K562 (cell line): ENCODE data around the gene HPSE2. TPM values are rescaled to one million over a fixed set of nuclear protein-coding genes. Genes with fewer than 3 reads are reported as not detected.
"Not testable (repeated sequence)": the region's sequence is repeated elsewhere in the genome, so short reads cannot be mapped to it uniquely, and the experiment has no call there.

Experiments
- ATAC-seq: fragments of 200-7000 bp; cut with Tn5 transposase; 3 replicates; pipeline ENCODE4 v1.9.1; 2020; ENCODE audit warnings: moderate library complexity
- BruUV-seq: library from RNA; stranded (reverse); fragments of 400-500 nt; replicated peaks from 2 replicates; lab custom pipeline; 2021; lab: Mats Ljungman, UMichigan
- CTCF ChIA-PET: fragments of 300-600 bp; formaldehyde crosslinking; extraction: SDS; loops from one replicate; lab custom pipeline; 2021; ENCODE audit warnings: low intra/inter-chr PET ratio; lab: Yijun Ruan, JAX
- POLR2A ChIA-PET: fragments of 300-600, 350-650 bp; sonication (Branson Sonifier 250); formaldehyde crosslinking; extraction: SDS; loops from one replicate; lab custom pipeline; 2021; ENCODE audit warnings: antibody characterized with exemption, inconsistent platforms; lab: Yijun Ruan, JAX
- DNase-seq, 4 experiments: peaks; one replicate each; pipeline versions ENCODE4 v3.0.0 to v3.0.0-alpha.2; 2011 to 2018; ENCODE audit warnings: low spot score in 3 of 4, mixed read lengths in 3 of 4; ENCODE audit errors: extremely low read depth in 1 of 4
- FAIRE-seq: peaks from 2 replicates; lab custom pipeline; 2011; peaks lifted over from hg19 to GRCh38; lab: Jason Lieb, UNC
- H2AFZ ChIP-seq: 2 replicates; pipeline ENCODE4 v1.6.0; 2011; ENCODE audit warnings: low read depth, low read length, control low read depth, inconsistent platforms
- H3K27ac ChIP-seq: fragments of 200-600 bp; 3 replicates; pipeline ENCODE4 v1.8.0; 2011; ENCODE audit warnings: low read depth, mild to moderate bottlenecking, control low read depth, inconsistent platforms, low read length, moderate library complexity, mixed read lengths; ENCODE audit errors: extremely low read depth
- H3K27me3 ChIP-seq, 2 experiments: fragments of 300-600 bp in 1 of 2; 2 replicates in 1 of 2; 3 replicates in 1 of 2; pipeline versions ENCODE4 v1.6.0 to v1.8.0; 2011; ENCODE audit warnings: inconsistent platforms in 2 of 2, low read length in 2 of 2, mild to moderate bottlenecking in 1 of 2, mixed read lengths in 1 of 2, moderate library complexity in 1 of 2; ENCODE audit not compliant: control insufficient read depth in 2 of 2, insufficient read depth in 2 of 2
- H3K36me3 ChIP-seq: fragments of 300-600 bp; 3 replicates; pipeline ENCODE4 v1.8.0; 2011; ENCODE audit warnings: mild to moderate bottlenecking, low read length, inconsistent platforms; ENCODE audit not compliant: control insufficient read depth, insufficient read depth
- H3K4me1 ChIP-seq, 2 experiments: fragments of 200-600 bp in 1 of 2; replicated peaks in 1 of 2; 2 replicates in 1 of 2; 3 replicates in 1 of 2; pipeline versions ENCODE4 v1.5.1 to v1.8.0; 2011; ENCODE audit warnings: inconsistent platforms in 2 of 2, low read length in 2 of 2, mild to moderate bottlenecking in 1 of 2, mixed read lengths in 1 of 2, moderate library complexity in 1 of 2; ENCODE audit not compliant: control insufficient read depth in 2 of 2, insufficient read depth in 2 of 2
- H3K4me2 ChIP-seq: 2 replicates; pipeline ENCODE4 v1.6.1; 2011; ENCODE audit warnings: low read length, control low read depth, inconsistent platforms, mixed read lengths; ENCODE audit not compliant: insufficient read depth
- H3K4me3 ChIP-seq: fragments of 200-600 bp; sonication (generic), shearing (Covaris generic); 2 replicates; pipeline ENCODE4 v1.5.1; 2016; ENCODE audit warnings: control low read depth, inconsistent platforms
- H3K79me2 ChIP-seq: fragments of 200-600 bp; 3 replicates; pipeline ENCODE4 v1.8.0; 2011; ENCODE audit warnings: low read length, inconsistent platforms; ENCODE audit not compliant: control insufficient read depth, insufficient read depth
- H3K9ac ChIP-seq, 2 experiments: 2 replicates each; pipeline versions ENCODE4 v1.6.0 to v1.6.1; 2011; ENCODE audit warnings: low read depth in 2 of 2, low read length in 2 of 2, control low read depth in 1 of 2, inconsistent platforms in 1 of 2, mild to moderate bottlenecking in 1 of 2, mixed read lengths in 1 of 2; ENCODE audit not compliant: insufficient read depth in 1 of 2
- H3K9me1 ChIP-seq: one replicate; pipeline ENCODE4 v1.6.0; 2011; ENCODE audit warnings: inconsistent platforms, mild to moderate bottlenecking, low read length, moderate library complexity; ENCODE audit not compliant: control insufficient read depth, insufficient read depth
- H3K9me3 ChIP-seq: replicated peaks from 2 replicates; pipeline ENCODE4 v1.5.1; 2011; ENCODE audit warnings: low read depth, low read length, inconsistent platforms; ENCODE audit not compliant: control insufficient read depth, insufficient read depth
- H4K20me1 ChIP-seq: replicated peaks from 2 replicates; pipeline ENCODE4 v1.6.1; 2011; ENCODE audit warnings: low read length, inconsistent platforms, mixed read lengths; ENCODE audit not compliant: control insufficient read depth, insufficient read depth
- CHAMP1 ChIP-seq: fragments of 450-650 bp; IDR thresholded peaks from 2 replicates; pipeline ENCODE4 v1.6.1; 2016; ENCODE audit warnings: mild to moderate bottlenecking
- PHTF2 ChIP-seq: fragments of 250-450 bp; sonication (Bioruptor Pico); IDR thresholded peaks from 2 replicates; pipeline ENCODE4 v1.5.0; 2021; ENCODE audit warnings: mild to moderate bottlenecking
- WGBS: fragments of 100-300 bp; shearing (Covaris generic); methylation state at CpG from one replicate; pipeline ENCODE4 v1.1.6; 2016; ENCODE audit warnings: low coverage, mixed read lengths; ENCODE audit not compliant: insufficient coverage; ENCODE audit errors: missing lambda C conversion rate; 5-methylcytosine and 5-hydroxymethylcytosine counted together
- in situ Hi-C: fragments of 300-500 bp; cut with MboI; formaldehyde crosslinking; loops from 4 replicates; pipeline ENCODE4 v1.15.0; 2018; ENCODE audit warnings: inconsistent platforms, mixed read lengths
- intact Hi-C: fragments of 100-400 bp; cut with micrococcal nuclease; formaldehyde crosslinking; loops from 2 replicates; pipeline ENCODE4 v1.14.2; 2022
- polyA plus RNA-seq, 8 experiments: library from polyadenylated mRNA; depleted of rRNA in 4 of 8; stranded (reverse) in 5 of 8; unstranded in 3 of 8; fragments of >200 nt; fragmentation: Nextera tagmentation in 2 of 8; fragmentation: Illumina TruSeq in 1 of 8; extraction: Ambion mirVana in 2 of 8; extraction: Trizol in 1 of 8; gene quantifications; 2 replicates each; pipeline versions ENCODE4 v1.2.1 to v1.2.3, GENCODE V29; 2011 to 2014; ENCODE audit warnings: inconsistent platforms in 1 of 8, missing spikeins in 1 of 8
- total RNA-seq, 7 experiments: library from RNA; depleted of rRNA in 6 of 7; stranded (reverse); fragments of >200 nt in 6 of 7; fragmentation: Illumina TruSeq in 2 of 7; extraction: Trizol in 2 of 7; gene quantifications; 2 replicates each; pipeline versions ENCODE4 v1.2.1 to v1.2.3, GENCODE V29; 2011 to 2021; ENCODE audit warnings: low replicate concordance in 1 of 7

Gene HPSE2
- total and polyA plus RNA-seq, 9 of the 15 experiments (the other 6 are each of a cell fraction or from before 2014, with no cell fraction given): 0.03 to 0.10 (median 0.04) TPM; not detected in 2

DNA sequence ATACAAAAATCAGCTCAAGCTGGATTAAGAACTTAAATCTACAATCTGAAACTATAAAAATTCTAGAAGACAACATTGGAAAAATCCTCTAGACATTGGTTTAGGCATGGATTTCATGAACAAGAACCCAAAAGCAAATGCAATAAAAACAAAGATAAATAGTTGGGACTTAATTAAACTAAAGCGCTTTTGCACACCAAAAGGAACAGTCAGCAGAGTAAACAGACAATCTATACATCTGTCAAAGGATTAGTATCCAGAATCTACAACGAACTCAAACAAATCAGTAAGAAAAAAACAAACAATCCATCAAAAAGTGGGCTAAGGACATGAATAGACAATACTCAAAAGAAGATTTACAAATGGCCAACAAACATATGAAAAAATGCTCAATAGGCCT is 733.1 kb downstream of the HPSE2 start:
- DNase-seq, intact Hi-C loops, in situ Hi-C loops, ATAC-seq, H3K79me2 ChIP-seq, POLR2A ChIA-PET, FAIRE-seq, H3K27me3 ChIP-seq, CTCF ChIA-PET, H2AFZ ChIP-seq, H3K4me2 ChIP-seq, H3K27ac ChIP-seq, H3K9me3 ChIP-seq, H3K4me3 ChIP-seq, H3K36me3 ChIP-seq, H3K4me1 ChIP-seq, H3K9ac ChIP-seq, H4K20me1 ChIP-seq, H3K9me1 ChIP-seq, BruUV-seq: not testable (repeated sequence)
- WGBS: 3% methylated on average over 2 of the region's 2 CpGs

DNA sequence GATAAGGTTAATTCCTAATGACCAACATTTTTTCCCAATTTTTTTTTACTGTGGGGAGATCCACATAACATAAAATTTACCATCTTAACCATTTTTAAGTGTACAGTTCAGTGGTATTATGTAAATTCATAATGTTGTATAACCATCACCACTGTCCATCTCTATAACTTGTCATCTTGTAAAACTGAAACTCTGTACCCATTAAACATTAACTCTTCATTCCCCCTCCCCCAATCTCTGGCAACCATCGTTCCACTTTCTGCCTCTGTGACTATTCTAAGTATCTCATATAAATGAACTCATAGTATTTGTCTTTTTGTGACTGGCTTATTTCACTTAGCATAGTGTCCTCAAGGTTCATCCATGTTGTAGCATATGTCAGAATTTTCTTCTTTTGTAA is 742.9 kb downstream of the HPSE2 start:
- intact Hi-C loops: no loop called here
- WGBS: 0% methylated on average over 1 of the region's 1 CpG
- POLR2A ChIA-PET: no interaction called here

More for the DNA sequence above, 742.9 kb downstream of the HPSE2 start:
- H3K4me3 ChIP-seq: no peak overlapping the region
- H3K27me3 ChIP-seq: no peaks in the 10 kb centered on the region
- TF ChIP-seq CHAMP1: no peak
- TF ChIP-seq PHTF2 (CRISPR knock-in tag): no peak
- in situ Hi-C loops: no loop called here
- H3K4me1 ChIP-seq: no peaks in the 10 kb centered on the region
- H3K36me3 ChIP-seq: no peaks in the 10 kb centered on the region
- H3K9ac ChIP-seq: no peak overlapping the region
- BruUV-seq: no TSS peak
- FAIRE-seq: no peak
- no peak for DNase-seq
- H3K79me2 ChIP-seq: no peaks in the 10 kb centered on the region
- CTCF ChIA-PET: no interaction called here
- no peaks in the 10 kb centered on the region for H3K9me1 ChIP-seq
- no peaks in the 10 kb centered on the region for H4K20me1 ChIP-seq
- no peak overlapping the region for H3K4me2 ChIP-seq
- H3K27ac ChIP-seq: no peak overlapping the region
- no peaks in the 10 kb centered on the region; the same call in 1 of the 2 replicates for H3K9me3 ChIP-seq
- H2AFZ ChIP-seq: no peak overlapping the region
- no peak for ATAC-seq
